Measurements from ENCODE around the gene CD1C. TPM values are rescaled to one million over a fixed set of nuclear protein-coding genes. Genes with fewer than 3 reads are reported as not detected.

Gene CD1C
- polyA plus RNA-seq (2011; rRNA removed) = not detected in 2 replicates
- not detected in 2 replicates for polyA minus RNA-seq (2011; rRNA and poly(A)+ RNA removed)

- ChIA-PET CTCF (no interaction called here), POLR2A (no interaction called here)
- no peaks in the 10 kb centered on the region for H3K27me3 ChIP-seq (ENCODE audit: control insufficient read depth, insufficient read depth, low read length)
- H3K4me3 ChIP-seq (ENCODE audit: low read depth, low read length) = no peak within 1 kb of the TSS
- no peak for DNase-seq (ENCODE audit: low read depth)
- TF ChIP-seq CTCF (IDR thresholded peaks at IDR 0.05; ENCODE audit: insufficient read depth, low read depth, low read length) = no peak
- H3K36me3 ChIP-seq (ENCODE audit: control insufficient read depth, insufficient read depth, low read length) = no peaks in the 10 kb centered on the region
Observed at GRCh38 chr1:158289811-158290210, at the start of gene CD1C. Gene CD1C, plus strand, starts transcription at chr1:158289923. Its CDS starts 142 bp downstream, at chr1:158290065.

- CTCF ChIA-PET = interaction anchor here (1.6 kb wide), 1 partner anchor 43 kb away, joined by 3 read pairs; no protein-coding TSS in a partner anchor
Observed at GRCh38 chr1:158246650-158247049, 43.1 kb upstream of the CD1C start.

DNA sequence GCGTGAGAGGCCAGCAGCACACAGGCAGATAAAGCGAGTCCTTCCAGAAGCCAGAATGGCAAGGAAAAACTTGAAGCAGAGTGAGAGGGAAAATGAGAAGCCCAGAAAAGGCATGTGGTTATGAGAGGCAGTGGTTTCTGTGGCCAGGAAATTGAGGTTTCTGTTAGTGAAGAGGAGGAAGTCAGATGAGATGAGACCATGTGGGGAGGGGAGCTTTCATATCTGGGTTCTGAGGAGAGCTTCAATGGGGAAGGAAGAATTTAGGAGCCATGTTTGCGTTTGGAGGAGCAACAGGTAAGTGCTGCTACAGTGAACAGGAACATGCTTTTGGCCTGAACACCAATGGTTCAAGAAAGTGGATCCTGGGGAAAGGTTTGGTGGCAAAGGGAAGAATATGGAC lies 41.6 kb upstream of the CD1C start:
- POLR2A ChIA-PET = no interaction called here
- H3K4me3 ChIP-seq (ENCODE audit: low read depth, low read length) = no peak overlapping the region
- TF ChIP-seq CTCF (IDR thresholded peaks at IDR 0.05; ENCODE audit: insufficient read depth, low read depth, low read length) = no peak
- H3K36me3 ChIP-seq (ENCODE audit: control insufficient read depth, insufficient read depth, low read length) = no peaks in the 10 kb centered on the region
- DNase-seq (ENCODE audit: low read depth) = no peak
- no peaks in the 10 kb centered on the region for H3K27me3 ChIP-seq (ENCODE audit: control insufficient read depth, insufficient read depth, low read length)
- CTCF ChIA-PET = interaction anchor here (1.0 kb wide), 1 partner anchor 18 kb away, joined by 3 read pairs; no protein-coding TSS in a partner anchor

More at GRCh38 chr1:158246650-158247049, 43.1 kb upstream of the CD1C start:
- DNase-seq (ENCODE audit: low read depth) = no peak
- no peak for TF ChIP-seq CTCF (IDR thresholded peaks at IDR 0.05; ENCODE audit: insufficient read depth, low read depth, low read length)
- POLR2A ChIA-PET = no interaction called here
- Histone ChIP-seq H3K36me3 (ENCODE audit: control insufficient read depth, insufficient read depth, low read length) (no peaks in the 10 kb centered on the region), H3K4me3 (ENCODE audit: low read depth, low read length) (no peak overlapping the region), H3K27me3 (ENCODE audit: control insufficient read depth, insufficient read depth, low read length) (no peaks in the 10 kb centered on the region)

DNA sequence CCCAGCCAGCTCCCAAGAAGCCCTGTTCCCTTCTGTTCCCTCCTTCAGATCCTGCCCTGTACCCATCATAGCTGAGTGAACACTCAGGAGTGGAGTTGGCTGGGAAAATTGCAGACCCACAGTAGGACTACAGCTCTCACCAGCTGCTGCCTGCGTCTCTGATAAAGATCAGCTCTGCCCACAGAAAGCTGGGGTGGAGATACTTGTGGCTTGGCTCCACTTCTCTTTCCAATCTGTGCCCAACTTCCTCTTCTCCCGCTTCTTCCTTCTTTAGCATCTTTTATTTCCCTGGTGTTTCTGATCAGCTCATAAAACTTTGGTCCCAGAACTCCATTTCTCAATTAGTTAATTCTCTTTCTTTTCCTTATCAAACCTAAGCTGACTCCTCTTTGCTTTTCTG lies 41.0 kb upstream of the CD1C start:
- no peak for DNase-seq (ENCODE audit: low read depth)
- POLR2A ChIA-PET = no interaction called here
- no peaks in the 10 kb centered on the region for H3K27me3 ChIP-seq (ENCODE audit: control insufficient read depth, insufficient read depth, low read length)
- no peaks in the 10 kb centered on the region for H3K36me3 ChIP-seq (ENCODE audit: control insufficient read depth, insufficient read depth, low read length)
- TF ChIP-seq CTCF (IDR thresholded peaks at IDR 0.05; ENCODE audit: insufficient read depth, low read depth, low read length) = no peak
- H3K4me3 ChIP-seq (ENCODE audit: low read depth, low read length) = no peak overlapping the region
- CTCF ChIA-PET = interaction anchor here (0.6 kb wide), 1 partner anchor 138 kb away, joined by 5 read pairs; no protein-coding TSS in a partner anchor

GRCh38 chr1:158249646-158250045 lies 40.1 kb upstream of the CD1C start:
- DNase-seq (ENCODE audit: low read depth) = no peak
- no peaks in the 10 kb centered on the region for H3K36me3 ChIP-seq (ENCODE audit: control insufficient read depth, insufficient read depth, low read length)
- CTCF ChIA-PET = interaction anchor here (1.0 kb wide), 1 partner anchor 46 kb away, joined by 3 read pairs; no protein-coding TSS in a partner anchor
- H3K27me3 ChIP-seq (ENCODE audit: control insufficient read depth, insufficient read depth, low read length) = no peaks in the 10 kb centered on the region
- TF ChIP-seq CTCF (IDR thresholded peaks at IDR 0.05; ENCODE audit: insufficient read depth, low read depth, low read length) = no peak
- POLR2A ChIA-PET = no interaction called here
- H3K4me3 ChIP-seq (ENCODE audit: low read depth, low read length) = no peak overlapping the region
